Endodermal cell (in vitro differentiated cells): ENCODE data around the gene CD244. TPM values are rescaled to one million over a fixed set of nuclear protein-coding genes. Genes with fewer than 3 reads are reported as not detected.
A peak's percentile ranks its signal among the peaks of the same experiment; 100 is the strongest.

ENCODE experiments used
- DNase-seq: peaks from one replicate; pipeline ENCODE4 v3.0.0-alpha.2; 2017
- H3K27ac ChIP-seq: 2 replicates; pipeline ENCODE4 v1.5.1; 2013; ENCODE audit warnings: mild to moderate bottlenecking, low read depth, low read length, moderate library complexity
- H3K27me3 ChIP-seq: 2 replicates; pipeline ENCODE4 v1.6.1; 2013; ENCODE audit warnings: mild to moderate bottlenecking, low read length, moderate library complexity; ENCODE audit not compliant: insufficient read depth, control insufficient read depth, poor library complexity, severe bottlenecking
- H3K36me3 ChIP-seq: 2 replicates; pipeline ENCODE4 v1.7.0; 2013; ENCODE audit warnings: mild to moderate bottlenecking, low read length, moderate library complexity; ENCODE audit not compliant: control insufficient read depth, insufficient read depth
- H3K4me1 ChIP-seq: one replicate; pipeline ENCODE4 v1.7.0; 2013; ENCODE audit warnings: low read length; ENCODE audit not compliant: control insufficient read depth, insufficient read depth
- H3K4me3 ChIP-seq: 2 replicates; pipeline ENCODE4 v1.5.1; 2013; ENCODE audit warnings: mild to moderate bottlenecking, low read length, moderate library complexity
- H3K9ac ChIP-seq: 2 replicates; pipeline ENCODE4 v1.6.1; 2013; ENCODE audit warnings: mild to moderate bottlenecking, low read length, moderate library complexity; ENCODE audit not compliant: poor library complexity, severe bottlenecking; ENCODE audit errors: extremely low read depth
- H3K9me3 ChIP-seq: 2 replicates; pipeline ENCODE4 v1.6.1; 2013; ENCODE audit warnings: mild to moderate bottlenecking, low read length, moderate library complexity; ENCODE audit not compliant: control insufficient read depth
- H3K27ac Mint-ChIP-seq: 2 replicates; pipeline ENCODE4 v1.8.0; 2020; ENCODE audit warnings: mixed read lengths
- H3K27me3 Mint-ChIP-seq: 2 replicates; pipeline ENCODE4 v1.8.0; 2021; ENCODE audit warnings: mild to moderate bottlenecking, mixed read lengths; ENCODE audit not compliant: insufficient read depth
- H3K36me3 Mint-ChIP-seq: 2 replicates; pipeline ENCODE4 v1.8.0; 2020; ENCODE audit warnings: low read depth, mixed read lengths
- H3K4me1 Mint-ChIP-seq: 2 replicates; pipeline ENCODE4 v1.8.0; 2020; ENCODE audit warnings: mixed read lengths
- H3K4me3 Mint-ChIP-seq: 2 replicates; pipeline ENCODE4 v1.8.0; 2020; ENCODE audit warnings: mild to moderate bottlenecking, moderate library complexity, mixed read lengths
- H3K9me3 Mint-ChIP-seq: 2 replicates; pipeline ENCODE4 v1.8.0; 2020; ENCODE audit warnings: mild to moderate bottlenecking, mixed read lengths
- WGBS, 2 experiments: methylation state at CpG; one replicate each; pipeline versions ENCODE4 v1.1.5 to v1.1.7; 2013; ENCODE audit warnings: missing lambda C conversion rate in 2 of 2, mixed read lengths in 1 of 2; ENCODE audit not compliant: insufficient coverage in 1 of 2, insufficient read length in 1 of 2; 5-methylcytosine and 5-hydroxymethylcytosine counted together
- total RNA-seq, 2 donors: library from RNA; stranded (reverse); fragmentation: NEBNext Ultra II Directional in 1 of 2; extraction: Animal tissue kit (Norgen Biotek cat#: 25700) in 1 of 2; gene quantifications; 2 replicates in 1 of 2; 3 replicates in 1 of 2; pipeline ENCODE4 v1.2.1, GENCODE V29; 2021
- TF ChIP-seq, protein P1 (sequence below): fragments of 200-600 bp; sonication (generic); conservative IDR thresholded peaks from 2 replicates; pipeline ENCODE4 v1.5.0; 2021; ENCODE audit warnings: antibody characterized with exemption, mild to moderate bottlenecking

The CD244 gene
- total RNA-seq, 2 donors from 2014 or later = 0.31 TPM; not detected in 1

DNA sequence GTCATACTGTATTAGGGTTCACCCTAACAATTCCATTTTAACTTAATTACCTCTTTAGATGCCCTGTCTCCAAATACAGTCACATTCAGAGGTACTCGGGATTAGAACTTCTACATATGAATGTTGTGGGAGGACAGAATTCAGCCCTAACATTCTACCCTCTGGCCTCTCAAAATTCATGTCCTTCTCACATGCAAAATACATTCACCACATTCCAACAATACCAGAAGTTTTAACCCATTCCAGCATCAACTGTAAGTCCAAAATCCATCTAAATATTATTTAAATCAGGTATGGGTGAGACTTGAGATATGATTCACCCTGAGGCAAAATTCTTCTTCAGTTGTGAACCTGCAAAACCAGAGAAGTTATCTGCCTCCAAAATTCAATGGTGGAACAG is 52.2 kb downstream of the CD244 start:
- H3K4me3 ChIP-seq = no peak overlapping the region
- Mint-ChIP-seq H3K4me1 (peaks cover 4% of the 10 kb centered on the region), H3K4me3 (no peak overlapping the region), H3K27ac (no peak overlapping the region), H3K9me3 (peaks cover 14% of the 10 kb centered on the region), H3K36me3 (no peaks in the 10 kb centered on the region), H3K27me3 (no peaks in the 10 kb centered on the region)
- H3K9ac ChIP-seq = no peak overlapping the region
- no peaks in the 10 kb centered on the region for H3K36me3 ChIP-seq
- no peaks in the 10 kb centered on the region for H3K27me3 ChIP-seq
- TF ChIP-seq, protein P1, sequence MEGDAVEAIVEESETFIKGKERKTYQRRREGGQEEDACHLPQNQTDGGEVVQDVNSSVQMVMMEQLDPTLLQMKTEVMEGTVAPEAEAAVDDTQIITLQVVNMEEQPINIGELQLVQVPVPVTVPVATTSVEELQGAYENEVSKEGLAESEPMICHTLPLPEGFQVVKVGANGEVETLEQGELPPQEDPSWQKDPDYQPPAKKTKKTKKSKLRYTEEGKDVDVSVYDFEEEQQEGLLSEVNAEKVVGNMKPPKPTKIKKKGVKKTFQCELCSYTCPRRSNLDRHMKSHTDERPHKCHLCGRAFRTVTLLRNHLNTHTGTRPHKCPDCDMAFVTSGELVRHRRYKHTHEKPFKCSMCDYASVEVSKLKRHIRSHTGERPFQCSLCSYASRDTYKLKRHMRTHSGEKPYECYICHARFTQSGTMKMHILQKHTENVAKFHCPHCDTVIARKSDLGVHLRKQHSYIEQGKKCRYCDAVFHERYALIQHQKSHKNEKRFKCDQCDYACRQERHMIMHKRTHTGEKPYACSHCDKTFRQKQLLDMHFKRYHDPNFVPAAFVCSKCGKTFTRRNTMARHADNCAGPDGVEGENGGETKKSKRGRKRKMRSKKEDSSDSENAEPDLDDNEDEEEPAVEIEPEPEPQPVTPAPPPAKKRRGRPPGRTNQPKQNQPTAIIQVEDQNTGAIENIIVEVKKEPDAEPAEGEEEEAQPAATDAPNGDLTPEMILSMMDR = no peak
- H3K9me3 ChIP-seq = peaks cover 17% of the 10 kb centered on the region
- DNase-seq = no peak
- no peaks in the 10 kb centered on the region for H3K4me1 ChIP-seq
- H3K27ac ChIP-seq = no peak overlapping the region
- 79% methylated on average over 1 of the region's 1 CpG; no CpG with 5 or more reads in 1 of the 2 experiments for WGBS, 2 experiments

DNA sequence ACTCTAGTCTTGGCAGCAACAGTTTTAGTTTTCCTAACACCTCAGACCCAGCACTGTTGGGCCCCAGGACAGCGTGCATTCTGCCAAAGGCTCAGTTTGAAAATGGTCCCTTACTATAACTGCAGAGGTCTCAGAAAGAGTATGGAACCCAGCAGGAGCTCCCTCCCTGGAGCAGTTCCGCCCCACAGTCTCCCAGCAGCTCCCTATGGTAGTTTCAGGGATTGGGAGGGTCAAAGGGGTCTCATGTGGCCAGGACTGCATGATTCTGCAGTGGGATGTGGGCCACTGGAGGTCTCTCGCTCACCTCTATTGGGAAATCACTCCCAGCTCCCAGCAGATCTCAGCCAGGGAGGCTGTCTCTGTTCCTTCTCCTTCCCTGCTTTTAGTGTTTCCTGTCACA is 54.4 kb downstream of the CD244 start:
- H3K9me3 Mint-ChIP-seq = peaks cover 19% of the 10 kb centered on the region
- H3K4me1 Mint-ChIP-seq = peaks cover 4% of the 10 kb centered on the region
- H3K27ac Mint-ChIP-seq = no peak overlapping the region
- H3K27me3 Mint-ChIP-seq = peaks cover 5% of the 10 kb centered on the region
- Histone ChIP-seq H3K9ac (no peak overlapping the region), H3K27ac (no peak overlapping the region), H3K4me1 (no peaks in the 10 kb centered on the region), H3K4me3 (no peak overlapping the region), H3K36me3 (no peaks in the 10 kb centered on the region), H3K27me3 (no peaks in the 10 kb centered on the region), H3K9me3 (peaks cover 17% of the 10 kb centered on the region)
- WGBS, 2 experiments = 95% methylated on average over 2 to 3 of the region's 3 CpGs
- TF ChIP-seq, protein P1 = no peak
- no peaks in the 10 kb centered on the region for H3K36me3 Mint-ChIP-seq
- no peak for DNase-seq
- no peak overlapping the region for H3K4me3 Mint-ChIP-seq

DNA sequence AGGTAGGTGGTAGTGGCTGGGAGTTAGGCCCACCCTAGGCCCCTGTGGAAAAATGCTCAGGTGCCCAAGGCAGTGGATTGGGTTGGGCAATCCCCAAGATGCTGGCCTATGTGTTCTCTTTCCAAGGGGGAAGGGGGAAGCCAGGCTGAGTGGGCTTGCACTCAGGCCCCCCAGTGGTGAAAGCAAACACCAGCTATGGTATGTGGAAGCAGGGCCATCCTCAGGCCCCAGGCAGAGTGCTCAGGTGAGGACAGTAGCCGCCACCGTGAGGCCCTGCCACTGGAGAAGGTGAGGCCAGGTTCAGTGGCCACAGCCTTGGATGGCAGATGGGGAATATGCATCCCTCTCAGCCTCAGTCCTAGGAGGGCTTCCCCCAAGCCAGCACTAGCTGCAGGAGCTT is 54.9 kb downstream of the CD244 start:
- Mint-ChIP-seq H3K27ac (no peak overlapping the region), H3K36me3 (no peaks in the 10 kb centered on the region), H3K4me1 (no peaks in the 10 kb centered on the region), H3K27me3 (peaks cover 5% of the 10 kb centered on the region), H3K4me3 (no peak overlapping the region), H3K9me3 (peaks cover 19% of the 10 kb centered on the region)
- H3K4me1 ChIP-seq = no peaks in the 10 kb centered on the region
- H3K27ac ChIP-seq = no peak overlapping the region
- TF ChIP-seq, protein P1 = peak; percentile 29
- 84% methylated on average over 2 of the region's 2 CpGs; no CpG with 5 or more reads in 1 of the 2 experiments for WGBS, 2 experiments
- no peaks in the 10 kb centered on the region for H3K36me3 ChIP-seq
- no peak overlapping the region for H3K9ac ChIP-seq
- DNase-seq = peak; percentile 57
- H3K4me3 ChIP-seq = no peak overlapping the region
- H3K27me3 ChIP-seq = no peaks in the 10 kb centered on the region
- H3K9me3 ChIP-seq = peaks cover 17% of the 10 kb centered on the region
